ENCODE measurements around the gene NDFIP2.
"Not testable (repeated sequence)": the region's sequence is repeated elsewhere in the genome, so short reads cannot be mapped to it uniquely, and the experiment has no call there.

The NDFIP2 gene

DNA sequence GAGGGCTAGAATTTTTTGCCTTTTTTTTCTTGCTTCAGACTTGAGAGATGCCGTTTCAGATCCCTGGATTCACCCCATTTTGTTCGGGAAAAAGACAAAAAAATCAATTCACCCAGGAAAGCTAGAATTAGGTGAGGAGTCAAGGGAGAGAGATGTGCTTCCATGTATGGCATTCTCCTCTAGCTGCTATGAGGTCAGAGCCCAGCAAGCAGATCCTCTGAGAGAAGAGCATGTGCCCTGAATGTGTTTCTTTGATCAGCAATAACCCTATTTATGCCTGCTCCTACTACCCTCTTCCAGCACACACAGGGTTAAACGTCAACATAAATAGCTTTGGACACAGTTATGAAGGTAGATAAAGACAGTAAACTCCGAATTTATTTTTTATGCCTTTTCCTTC, 53.6 kb downstream of the NDFIP2 start:
- no peak for DNase-seq (ENCODE audit: low spot score)

- DNase-seq (ENCODE audit: low spot score), result no peak
Measured at GRCh38 chr13:79538757-79539156, 57.8 kb downstream of the NDFIP2 start.

- DNase-seq (ENCODE audit: low spot score), result no peak
Measured at GRCh38 chr13:79540504-79540903, 59.5 kb downstream of the NDFIP2 start.

DNA sequence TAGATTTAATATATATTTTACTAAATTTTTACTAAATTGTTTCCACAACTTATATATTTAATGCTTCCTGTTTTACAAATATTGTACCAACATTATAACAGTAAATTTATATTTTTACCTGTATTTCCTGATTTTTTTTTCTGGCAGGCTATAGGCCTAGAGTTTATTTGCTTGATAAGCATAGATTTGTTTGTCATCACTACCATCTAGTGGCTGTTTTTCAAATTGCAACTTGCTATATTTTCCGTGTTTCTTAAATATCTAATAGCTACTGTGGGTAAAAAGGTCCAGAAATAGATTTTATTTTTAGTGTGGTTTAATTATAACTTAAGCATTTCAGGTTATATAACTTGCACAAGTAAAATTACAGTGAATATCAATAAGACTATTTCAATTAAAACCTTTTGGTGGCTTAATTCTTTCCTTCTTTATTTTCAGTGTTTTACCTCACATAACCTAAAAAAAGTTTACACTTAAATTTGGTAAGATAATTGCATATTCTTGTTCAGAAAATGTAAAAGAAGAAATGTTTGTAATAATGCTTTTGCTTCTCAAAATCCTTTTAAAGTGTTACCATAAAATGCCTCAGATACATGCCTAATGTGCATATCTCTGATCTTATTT, 60.6 kb downstream of the NDFIP2 start:
- DNase-seq (ENCODE audit: low spot score), result peak; percentile 35

DNA sequence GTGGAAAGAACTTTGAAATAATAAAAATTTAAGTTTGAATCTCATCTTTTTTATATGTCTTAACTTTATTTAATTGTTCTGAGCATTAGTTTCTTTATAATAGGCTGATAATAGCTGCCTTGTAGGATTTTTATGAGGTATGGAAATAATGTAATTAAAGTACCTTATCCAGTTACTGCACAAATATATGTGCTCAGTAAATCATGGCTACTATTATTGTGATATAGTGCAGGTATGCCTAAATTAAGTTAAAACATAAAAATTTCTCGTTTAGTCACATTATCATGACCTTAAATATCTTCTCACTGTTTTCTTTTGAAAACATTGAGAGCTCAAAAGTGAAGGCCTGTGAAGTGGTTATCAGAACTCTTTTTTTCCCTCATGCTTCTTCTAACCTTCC, 62.9 kb downstream of the NDFIP2 start:
- no peak for DNase-seq (ENCODE audit: low spot score)

DNA sequence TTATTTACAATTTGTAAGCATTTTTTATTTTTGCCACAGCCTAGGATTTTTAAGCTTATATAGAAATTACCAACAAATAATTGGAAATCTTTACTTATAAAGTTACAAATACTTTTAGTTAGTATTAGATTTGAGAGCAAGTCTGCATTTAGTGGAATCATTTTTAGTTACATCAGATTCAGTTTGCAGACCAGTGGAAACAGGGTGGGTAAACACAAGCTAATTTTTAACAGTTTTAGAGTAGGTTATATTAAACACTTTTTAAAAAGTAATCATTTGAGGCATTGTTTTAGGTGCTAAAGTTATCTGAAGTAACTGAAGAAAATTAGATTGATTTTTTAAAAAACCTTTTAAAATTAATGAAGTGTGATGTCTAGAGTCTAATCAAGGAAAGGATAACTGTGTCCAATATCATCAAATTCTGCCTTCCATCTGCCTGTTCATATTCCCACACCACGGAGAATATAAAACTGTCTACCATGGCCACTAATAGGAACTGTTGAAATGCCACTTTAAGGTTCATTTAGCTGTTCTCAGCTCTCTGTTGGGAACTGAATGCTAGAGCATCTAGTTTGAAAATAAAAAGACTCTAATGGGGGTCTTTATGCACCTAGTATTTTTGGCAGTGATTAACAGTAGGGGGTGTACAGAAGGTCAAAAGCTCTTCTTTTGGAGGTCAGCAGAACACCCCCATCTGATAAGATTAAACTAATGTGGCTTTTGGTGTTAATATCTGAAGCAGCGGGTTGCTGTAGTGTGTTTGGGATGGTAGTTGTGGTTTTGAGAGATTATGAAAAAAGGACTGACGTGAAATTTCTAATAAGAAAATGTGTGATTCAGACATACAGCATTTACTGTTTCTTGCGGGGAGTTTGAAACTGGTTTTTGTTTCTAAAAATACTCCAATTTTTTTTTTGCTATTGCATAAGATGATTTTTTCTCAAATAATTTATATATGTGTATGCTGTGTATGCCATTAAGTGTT, 66.5 kb downstream of the NDFIP2 start:
- DNase-seq (ENCODE audit: low spot score), result no peak

- peak; percentile 6 for DNase-seq (ENCODE audit: low spot score)
Measured at GRCh38 chr13:79548902-79549301, 67.9 kb downstream of the NDFIP2 start.

DNA sequence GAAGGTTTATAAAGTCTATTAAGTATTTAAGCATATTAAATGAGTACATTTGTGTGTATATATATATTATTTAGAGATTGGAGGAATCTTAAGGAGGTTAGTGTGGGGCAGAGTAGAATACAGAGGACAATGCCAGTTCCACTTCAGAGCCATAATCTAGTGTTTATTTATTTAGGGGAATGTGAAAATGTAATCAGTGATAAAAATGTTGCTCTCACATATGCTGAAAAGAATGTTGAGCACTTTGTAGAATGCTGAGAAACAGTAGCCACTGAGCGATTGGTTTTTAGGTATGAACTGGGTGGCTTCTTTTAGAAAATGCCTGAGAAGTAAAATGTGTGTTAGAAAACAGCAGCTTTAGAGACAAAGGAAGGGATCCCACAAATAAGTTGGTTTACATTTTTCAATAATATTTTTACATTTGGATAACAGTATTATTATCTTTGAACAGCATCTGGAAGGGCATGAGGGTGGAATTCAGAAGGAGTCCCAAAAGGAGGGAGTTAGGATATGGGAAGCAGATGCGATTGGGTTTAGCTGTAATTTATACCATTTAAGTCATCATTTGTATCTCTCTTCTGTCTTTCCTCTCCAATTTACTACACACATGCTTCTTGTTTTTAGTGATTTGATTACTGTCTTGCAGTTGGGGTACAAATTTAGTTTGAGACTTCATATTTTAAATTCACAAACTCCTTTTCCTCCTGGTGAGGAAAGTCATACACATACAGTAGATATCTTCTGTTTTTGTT, 68.6 kb downstream of the NDFIP2 start:
- DNase-seq (ENCODE audit: low spot score), result no peak

DNA sequence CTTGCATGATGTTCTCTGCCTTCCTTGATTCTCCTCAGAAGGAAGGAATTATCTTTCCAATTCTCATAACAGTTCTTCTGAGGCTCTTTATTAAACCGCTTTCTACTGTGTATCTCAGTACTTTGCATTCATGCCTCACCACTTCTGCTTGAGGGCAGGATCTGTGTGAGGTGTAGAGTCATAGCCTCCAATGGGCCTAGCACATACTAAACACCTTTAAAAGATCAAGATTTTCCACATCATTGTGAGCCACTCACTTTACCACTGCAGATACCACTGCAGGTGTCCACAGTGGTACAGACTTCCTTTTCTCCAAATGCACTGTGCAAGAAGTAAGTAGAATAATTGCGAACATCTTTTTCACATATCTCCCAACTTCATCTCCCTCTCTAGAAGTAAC, 76.7 kb downstream of the NDFIP2 start:
- DNase-seq (ENCODE audit: low spot score), result no peak

- DNase-seq (ENCODE audit: low spot score), result no peak
Measured at GRCh38 chr13:79560954-79561353, 80.0 kb downstream of the NDFIP2 start.

DNA sequence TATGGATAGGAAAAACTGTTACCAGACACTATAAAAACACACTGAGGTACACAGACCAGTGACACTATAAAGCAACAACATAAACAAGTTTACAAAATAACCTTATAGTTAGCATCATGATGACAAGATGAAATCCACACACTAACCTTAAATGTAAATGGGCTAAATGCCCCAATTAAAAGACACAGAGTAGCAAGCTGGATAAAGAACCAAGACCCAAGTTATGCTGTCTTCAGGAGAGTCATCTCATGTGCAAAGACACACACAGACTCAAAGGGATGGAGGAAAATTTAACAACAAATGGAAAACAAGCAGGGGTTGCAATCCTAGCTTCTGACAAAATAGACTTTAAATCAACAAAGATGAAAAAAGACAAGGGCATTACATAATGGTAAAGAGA, 81.6 kb downstream of the NDFIP2 start:
- no peak for DNase-seq (ENCODE audit: low spot score)

GRCh38 chr13:79566118-79566517, 85.2 kb downstream of the NDFIP2 start:
- no peak for DNase-seq (ENCODE audit: low spot score)

GRCh38 chr13:79571147-79571546, 90.2 kb downstream of the NDFIP2 start:
- DNase-seq (ENCODE audit: low spot score), result no peak

DNA sequence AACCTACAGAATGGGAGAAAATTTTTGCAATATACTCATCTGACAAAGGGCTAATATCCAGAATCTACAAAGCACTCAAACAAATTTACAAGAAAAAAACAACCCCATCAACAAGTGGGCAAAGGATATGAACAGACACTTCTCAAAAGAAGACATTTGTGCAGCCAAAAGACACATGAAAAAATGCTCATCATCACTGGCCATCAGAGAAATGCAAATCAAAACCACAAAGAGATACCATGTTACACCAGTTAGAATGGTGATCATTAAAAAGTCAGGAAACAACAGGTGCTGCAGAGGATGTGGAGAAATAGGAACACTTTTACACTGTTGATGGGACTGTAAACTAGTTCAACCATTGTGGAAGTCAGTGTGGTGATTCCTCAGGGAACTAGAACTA, 92.9 kb downstream of the NDFIP2 start:
- not testable (repeated sequence) for DNase-seq (ENCODE audit: low spot score)

GRCh38 chr13:79581870-79582315, 100.9 kb downstream of the NDFIP2 start:
- DNase-seq (ENCODE audit: low spot score), result peak; percentile 10

DNA sequence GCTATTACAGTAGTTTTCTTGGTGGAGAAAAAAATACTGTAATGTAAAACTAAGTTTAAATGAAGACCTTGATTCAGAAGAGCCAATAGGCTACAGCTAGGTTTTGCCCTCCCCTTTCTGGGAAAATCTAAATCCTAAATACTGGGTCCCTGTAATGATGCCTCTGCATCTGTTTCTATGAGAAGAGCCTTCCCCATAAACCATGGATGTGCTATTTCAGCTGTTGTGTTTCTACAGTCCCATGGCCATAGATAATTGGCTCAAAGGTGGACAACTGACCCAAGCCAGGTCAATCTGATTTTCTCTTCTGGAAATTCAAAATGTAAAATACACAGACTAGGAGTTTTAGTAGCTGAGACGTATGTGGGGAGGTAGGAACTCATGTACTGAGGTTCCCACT, 101.9 kb downstream of the NDFIP2 start:
- DNase-seq (ENCODE audit: low spot score), result no peak

DNA sequence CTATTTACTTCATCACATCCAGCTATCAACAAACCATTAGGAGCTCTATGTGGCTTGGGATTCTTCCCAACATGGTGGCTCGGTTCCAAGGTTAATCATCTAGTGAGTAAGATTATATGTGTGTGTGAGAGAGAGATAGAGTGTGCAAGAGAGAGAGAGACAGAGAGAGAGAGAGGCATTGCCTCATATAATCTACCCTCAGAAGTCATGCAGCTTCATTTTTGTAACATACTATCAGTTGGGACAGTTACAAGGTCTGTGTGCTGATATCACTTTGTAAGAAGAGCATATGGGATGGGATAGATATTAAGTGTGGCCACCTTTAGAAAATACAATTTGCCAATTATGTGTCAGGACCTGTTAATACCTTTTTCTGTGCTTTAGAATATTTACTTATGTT, 104.1 kb downstream of the NDFIP2 start:
- DNase-seq (ENCODE audit: low spot score), result no peak

GRCh38 chr13:79589603-79590393, 108.8 kb downstream of the NDFIP2 start:
- no peak for DNase-seq (ENCODE audit: low spot score)

DNA sequence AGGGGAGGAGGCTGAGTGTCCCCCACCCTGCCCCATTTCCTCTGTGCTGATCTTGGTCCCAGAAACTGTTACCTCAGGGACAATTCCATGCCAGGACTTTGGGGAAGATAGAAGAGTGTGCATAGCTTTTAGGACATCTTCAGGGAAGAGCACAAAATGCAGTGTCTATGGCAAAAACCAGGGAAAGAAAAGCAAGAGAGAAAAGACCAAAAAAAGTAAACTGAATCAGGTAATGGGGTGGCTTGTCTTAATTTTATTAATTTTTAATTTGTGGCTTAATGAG, 109.4 kb downstream of the NDFIP2 start:
- no peak for DNase-seq (ENCODE audit: low spot score)

DNA sequence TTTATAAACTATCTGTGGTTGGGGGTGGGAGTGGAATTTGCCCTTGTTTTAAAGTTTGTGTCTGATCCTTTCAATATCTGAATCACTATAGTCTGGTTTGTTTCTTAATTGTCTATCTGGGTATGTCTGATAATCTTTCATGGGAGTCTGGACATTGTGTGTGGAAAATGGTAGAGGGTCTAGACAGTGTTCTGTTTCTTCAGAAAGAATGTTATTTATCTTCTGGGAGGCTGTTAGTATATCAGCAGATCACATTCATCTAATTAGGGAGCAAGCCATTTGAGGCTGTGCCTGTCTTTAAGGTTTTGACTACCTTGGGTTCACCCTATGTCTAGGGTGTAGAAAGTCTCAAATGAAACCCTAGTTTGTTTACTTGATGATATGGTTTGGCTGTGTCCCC, 110.5 kb downstream of the NDFIP2 start:
- DNase-seq (ENCODE audit: low spot score), result no peak

DNA sequence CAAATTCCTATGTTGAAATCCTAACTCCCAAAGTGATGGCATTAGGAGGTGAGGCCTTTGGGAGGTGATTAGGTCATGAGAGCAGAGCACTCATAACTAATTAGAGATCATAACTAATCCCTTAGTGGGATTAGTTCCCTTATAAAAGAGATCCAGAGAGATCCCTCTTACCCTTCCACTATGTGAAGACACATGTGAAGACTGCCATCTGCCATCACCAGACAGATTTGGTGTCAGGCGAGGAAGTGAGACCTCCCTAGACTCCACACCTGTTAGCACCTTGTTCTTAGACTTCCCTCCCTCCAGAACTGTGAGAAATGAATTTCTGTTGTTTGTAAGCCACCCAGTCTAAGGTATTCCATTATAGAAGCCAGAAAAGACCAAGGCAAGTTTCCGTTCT, 112.2 kb downstream of the NDFIP2 start:
- DNase-seq (ENCODE audit: low spot score), result no peak

DNA sequence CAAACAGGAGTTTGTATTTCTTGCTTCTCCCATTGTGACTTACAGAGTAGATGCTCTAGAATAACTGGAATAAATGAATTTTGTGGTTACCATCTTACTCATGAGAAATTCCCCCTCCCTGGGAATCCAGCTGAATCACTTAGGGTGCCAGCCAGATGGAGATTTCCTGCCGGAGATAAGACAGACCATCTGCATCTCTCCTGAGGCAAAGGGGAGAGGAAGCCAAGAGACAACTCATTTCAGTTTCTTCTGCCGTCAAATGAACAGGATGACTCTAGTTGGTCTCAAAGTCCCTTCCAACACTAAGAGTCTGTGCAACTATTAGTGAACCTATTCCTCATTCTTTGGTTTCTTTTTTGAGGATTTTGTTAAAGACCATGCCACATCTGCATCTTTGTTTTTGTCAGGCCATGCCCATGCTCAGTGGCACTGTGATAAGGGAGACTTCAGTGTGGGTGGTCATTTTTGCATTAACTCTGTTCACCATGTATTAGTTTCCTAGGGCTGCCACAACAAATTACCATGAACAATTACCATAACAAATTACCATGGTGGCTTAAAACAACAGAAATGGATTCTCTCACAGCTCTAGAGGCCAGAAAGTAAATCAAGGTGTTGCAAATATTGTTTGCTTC, 112.8 kb downstream of the NDFIP2 start:
- peak; percentile 61 for DNase-seq (ENCODE audit: low spot score)

Measured in AG08395 (cell line).